Raji (cell line): Measurements from ENCODE around the gene CCDC188.

Experiments
- POLR2A ChIP-seq: IDR thresholded peaks from 2 replicates; pipeline ENCODE4 v1.6.1; 2011; ENCODE audit warnings: low read depth, low read length, control low read depth; ENCODE audit not compliant: insufficient read depth

CCDC188 gene

GRCh38 chr22:20138868-20139267, 12.0 kb downstream of the CCDC188 start:
- TF ChIP-seq POLR2A, result no peak

GRCh38 chr22:20138417-20138738, 12.5 kb downstream of the CCDC188 start:
- TF ChIP-seq POLR2A, result no peak

- TF ChIP-seq POLR2A, result no peak
Observed at GRCh38 chr22:20137671-20138416, 13.0 kb downstream of the CCDC188 start.

- TF ChIP-seq POLR2A, result no peak
Observed at GRCh38 chr22:20137113-20137512, 13.7 kb downstream of the CCDC188 start.

- TF ChIP-seq POLR2A, result no peak
Observed at GRCh38 chr22:20136603-20136873, 14.3 kb downstream of the CCDC188 start.

GRCh38 chr22:20135806-20136602, 14.9 kb downstream of the CCDC188 start:
- no peak for TF ChIP-seq POLR2A

- TF ChIP-seq POLR2A, result no peak
Observed at GRCh38 chr22:20135265-20135664, 15.6 kb downstream of the CCDC188 start.

GRCh38 chr22:20133930-20134549, 16.8 kb downstream of the CCDC188 start:
- TF ChIP-seq POLR2A, result no peak

GRCh38 chr22:20132686-20133246, 18.1 kb downstream of the CCDC188 start:
- TF ChIP-seq POLR2A, result no peak

- no peak for TF ChIP-seq POLR2A
Observed at GRCh38 chr22:20131859-20132685, 18.8 kb downstream of the CCDC188 start.

GRCh38 chr22:20131597-20131858, 19.3 kb downstream of the CCDC188 start, which contains the start of gene ZDHHC8:
Gene ZDHHC8 (plus strand): TSS chr22:20131804. CDS start chr22:20131948, 144 bp downstream.
- no peak for TF ChIP-seq POLR2A

GRCh38 chr22:20130731-20131596, 19.9 kb downstream of the CCDC188 start:
- TF ChIP-seq POLR2A, result no peak

GRCh38 chr22:20130319-20130718, 20.5 kb downstream of the CCDC188 start:
- no peak for TF ChIP-seq POLR2A

GRCh38 chr22:20129747-20130014, 21.2 kb downstream of the CCDC188 start:
- TF ChIP-seq POLR2A, result no peak
